HuH-7 (cell line): ENCODE data around the gene TRIM73.
"Not testable (repeated sequence)": the region's sequence is repeated elsewhere in the genome, so short reads cannot be mapped to it uniquely, and the experiment has no call there.

Experiments used
- DNase-seq: peaks from one replicate; pipeline ENCODE4 v3.0.0; 2011; ENCODE audit warnings: low spot score

The TRIM73 gene

DNA sequence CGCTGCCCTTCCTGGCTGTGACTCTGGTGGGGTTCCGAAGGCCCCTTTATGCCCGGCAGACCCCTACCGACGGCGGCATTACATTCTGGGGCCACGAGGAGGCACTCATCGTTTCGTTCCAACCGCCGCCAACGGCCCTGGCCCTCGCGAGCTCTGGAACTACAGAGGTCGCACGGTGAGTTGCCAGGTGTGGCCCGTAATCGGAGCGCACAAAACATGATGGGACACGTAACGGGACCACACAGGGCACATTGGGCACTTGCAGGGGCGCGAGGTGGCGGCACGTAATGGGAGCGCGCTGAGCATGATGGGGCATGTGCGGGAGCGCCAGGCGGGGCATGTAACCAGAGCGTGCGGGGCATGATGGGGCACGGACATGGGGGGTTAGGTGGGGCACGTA is at the start of gene TRIM73:
Gene TRIM73, plus strand, starts transcription at position 301 of the 400 bp plus-strand sequence. CDS start 3,305 bp downstream, outside the sequence.
- DNase-seq: not testable (repeated sequence)

GRCh38 chr7:75358671-75359541 is 36.5 kb upstream of the TRIM73 start:
- DNase-seq: not testable (repeated sequence)

- DNase-seq: not testable (repeated sequence)
Measured at GRCh38 chr7:75359542-75359848, 35.9 kb upstream of the TRIM73 start.

- not testable (repeated sequence) for DNase-seq
Measured at GRCh38 chr7:75364079-75364478, 31.4 kb upstream of the TRIM73 start.

DNA sequence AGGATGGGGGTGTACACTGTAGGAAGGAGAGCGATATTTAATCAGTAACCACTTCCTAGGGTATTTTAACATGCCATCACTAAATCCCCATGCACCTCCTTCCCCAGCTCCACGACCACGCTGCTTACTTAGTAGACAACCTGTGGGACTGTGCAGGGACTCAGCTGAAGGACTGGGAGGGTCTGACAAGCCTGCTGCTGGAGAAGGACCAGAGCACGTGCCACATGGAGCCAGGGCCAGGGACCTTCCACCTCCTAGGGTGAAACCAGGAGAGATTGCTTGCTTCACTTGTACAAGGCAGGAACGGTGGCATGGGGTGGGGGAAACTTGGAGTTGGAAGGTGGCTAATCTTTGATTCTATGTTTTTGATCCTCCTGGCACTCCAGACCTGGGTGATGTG is 28.8 kb upstream of the TRIM73 start:
- not testable (repeated sequence) for DNase-seq

GRCh38 chr7:75367313-75367712 is 28.1 kb upstream of the TRIM73 start:
- DNase-seq: not testable (repeated sequence)

DNA sequence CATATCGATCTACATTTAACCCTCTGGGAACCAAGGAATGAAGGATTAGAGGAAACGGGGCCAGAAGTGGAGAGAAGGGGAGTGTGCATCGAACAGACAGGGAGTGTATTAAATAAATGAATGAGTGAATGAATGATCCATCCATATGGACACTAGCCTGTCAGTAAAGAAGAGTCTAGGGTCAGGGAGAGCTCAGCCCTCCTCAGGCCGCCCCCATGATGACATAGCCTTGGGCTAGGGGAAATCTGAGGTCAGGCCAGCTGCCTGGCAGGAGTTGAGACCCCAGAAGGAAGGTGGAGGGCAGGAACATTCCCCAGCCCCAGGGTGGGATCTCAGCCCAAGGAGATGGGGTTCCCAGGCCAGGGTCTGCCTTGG is 21.3 kb upstream of the TRIM73 start:
- DNase-seq: not testable (repeated sequence)

DNA sequence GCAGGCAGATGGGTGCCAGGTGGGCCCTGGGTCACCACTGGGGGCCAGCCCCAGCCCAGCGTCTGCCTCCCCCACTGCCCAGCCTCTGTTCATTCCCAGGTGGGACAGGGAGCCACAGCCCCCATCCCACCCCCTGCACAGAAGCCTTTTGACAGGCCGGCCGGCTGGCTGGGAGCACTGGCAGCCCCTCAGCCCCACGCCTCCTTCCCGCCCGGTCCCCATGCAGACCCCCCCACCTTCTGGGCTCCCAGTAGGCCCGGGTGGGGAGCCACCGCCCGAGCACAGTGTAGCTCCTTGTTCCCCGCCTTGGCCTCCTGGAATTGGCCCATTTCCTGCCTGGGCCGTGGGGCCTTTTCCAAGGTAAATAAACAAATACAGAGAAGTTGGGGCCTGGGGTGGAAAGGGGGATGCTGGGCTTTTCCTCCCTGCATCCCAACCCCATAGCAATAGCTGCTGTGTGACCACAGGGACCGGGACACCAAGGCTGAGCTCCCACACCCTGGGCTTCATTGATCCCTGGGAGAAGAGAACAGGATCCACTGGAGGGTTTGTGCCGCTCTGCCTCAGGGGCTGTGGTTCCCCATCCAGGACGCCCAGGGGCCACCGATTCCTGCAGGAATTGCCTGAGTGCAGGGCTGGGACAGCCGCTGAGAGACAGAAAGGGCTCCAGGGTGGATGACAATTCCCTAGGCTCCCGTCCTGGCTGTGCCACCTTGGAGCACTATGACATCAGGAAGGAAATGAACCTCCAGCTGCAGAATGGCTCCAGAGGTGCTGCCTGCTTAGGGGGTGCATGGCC is 20.7 kb upstream of the TRIM73 start:
- DNase-seq: not testable (repeated sequence)

GRCh38 chr7:75393194-75393593 is 2.2 kb upstream of the TRIM73 start:
- not testable (repeated sequence) for DNase-seq

- DNase-seq: not testable (repeated sequence)
Measured at GRCh38 chr7:75397865-75398264, 2.4 kb downstream of the TRIM73 start.

- DNase-seq: not testable (repeated sequence)
Measured at GRCh38 chr7:75398771-75399700, 3.6 kb downstream of the TRIM73 start.

DNA sequence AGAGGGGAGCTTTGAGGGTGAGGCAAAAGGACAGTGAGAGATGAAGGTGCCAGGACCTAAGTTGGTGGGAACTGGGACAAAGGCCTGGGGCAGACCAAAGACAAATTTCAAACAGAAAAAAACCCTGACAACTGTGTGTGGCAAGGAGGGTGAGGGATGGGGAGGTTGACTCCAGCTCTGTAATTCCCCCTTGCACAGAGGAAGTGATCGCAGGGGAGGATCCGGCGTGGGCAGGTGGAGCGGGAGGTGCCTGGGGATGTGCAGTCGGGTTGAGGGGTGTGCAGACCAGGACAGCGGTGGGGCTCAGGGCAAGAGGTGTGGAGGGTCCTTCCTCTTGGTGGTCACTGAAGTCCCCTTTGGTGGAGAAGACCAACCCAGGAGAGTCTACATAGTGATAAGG is 5.1 kb downstream of the TRIM73 start:
- not testable (repeated sequence) for DNase-seq

DNA sequence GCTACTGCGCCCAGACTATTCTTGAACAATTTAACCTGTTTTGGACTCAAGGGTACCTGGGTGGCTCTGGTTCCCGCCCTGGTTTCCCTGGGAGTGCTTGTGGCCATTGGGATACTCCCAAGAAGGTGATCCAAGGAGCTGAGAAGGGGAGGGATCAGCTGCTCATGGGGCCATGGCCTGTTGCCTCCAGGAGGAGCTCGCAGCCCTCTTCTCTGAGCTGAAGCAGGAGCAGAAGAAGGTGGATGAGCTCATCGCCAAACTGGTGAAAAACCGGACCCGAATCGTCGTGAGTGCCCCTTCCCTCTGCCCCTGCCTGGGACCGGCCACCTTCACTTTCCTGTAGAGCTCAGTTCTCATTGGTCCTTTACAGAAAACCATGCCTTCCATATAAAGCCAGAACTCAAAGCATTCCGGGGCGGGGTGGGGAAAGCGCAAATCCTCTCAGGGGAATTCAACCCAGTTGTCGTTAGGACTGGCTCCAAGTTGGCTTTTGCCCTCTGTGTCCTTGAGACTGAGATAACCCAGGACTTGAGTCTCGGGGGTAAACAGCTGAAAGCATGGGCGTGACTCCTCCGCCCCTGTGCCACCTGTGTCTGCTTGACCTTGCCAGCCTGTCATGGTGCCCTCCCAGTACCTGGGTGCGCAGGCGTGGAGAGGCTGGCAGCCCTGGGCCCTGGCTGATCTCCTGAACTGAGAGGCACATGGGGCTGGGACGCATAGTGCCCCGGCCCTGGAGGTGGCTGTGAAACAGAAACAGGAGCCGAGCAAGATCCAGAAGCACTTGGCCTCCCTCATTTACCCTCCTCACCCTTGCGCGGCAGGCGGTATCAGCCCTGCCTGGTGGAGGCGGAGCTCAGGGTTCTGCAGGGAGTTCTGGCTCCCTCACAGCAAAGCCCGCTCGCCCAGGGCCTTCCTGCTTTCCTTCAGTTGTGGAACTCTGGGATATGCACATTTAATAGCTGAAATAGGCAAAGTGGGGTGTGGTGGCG is 8.3 kb downstream of the TRIM73 start:
- not testable (repeated sequence) for DNase-seq

DNA sequence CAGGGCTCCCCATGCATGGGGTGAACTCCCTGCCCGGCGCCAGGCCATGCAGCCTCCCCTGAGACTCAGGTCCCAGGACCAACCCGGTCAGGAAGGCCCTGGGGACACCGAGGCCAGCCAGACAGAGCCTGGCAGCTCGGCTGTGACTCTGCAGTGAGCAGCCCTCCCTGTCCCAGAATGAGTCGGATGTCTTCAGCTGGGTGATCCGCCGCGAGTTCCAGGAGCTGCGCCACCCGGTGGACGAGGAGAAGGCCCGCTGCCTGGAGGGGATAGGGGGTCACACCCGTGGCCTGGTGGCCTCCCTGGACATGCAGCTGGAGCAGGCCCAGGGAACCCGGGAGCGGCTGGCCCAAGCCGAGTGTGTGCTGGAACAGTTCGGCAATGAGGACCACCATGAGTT is 9.2 kb downstream of the TRIM73 start:
- DNase-seq: not testable (repeated sequence)

DNA sequence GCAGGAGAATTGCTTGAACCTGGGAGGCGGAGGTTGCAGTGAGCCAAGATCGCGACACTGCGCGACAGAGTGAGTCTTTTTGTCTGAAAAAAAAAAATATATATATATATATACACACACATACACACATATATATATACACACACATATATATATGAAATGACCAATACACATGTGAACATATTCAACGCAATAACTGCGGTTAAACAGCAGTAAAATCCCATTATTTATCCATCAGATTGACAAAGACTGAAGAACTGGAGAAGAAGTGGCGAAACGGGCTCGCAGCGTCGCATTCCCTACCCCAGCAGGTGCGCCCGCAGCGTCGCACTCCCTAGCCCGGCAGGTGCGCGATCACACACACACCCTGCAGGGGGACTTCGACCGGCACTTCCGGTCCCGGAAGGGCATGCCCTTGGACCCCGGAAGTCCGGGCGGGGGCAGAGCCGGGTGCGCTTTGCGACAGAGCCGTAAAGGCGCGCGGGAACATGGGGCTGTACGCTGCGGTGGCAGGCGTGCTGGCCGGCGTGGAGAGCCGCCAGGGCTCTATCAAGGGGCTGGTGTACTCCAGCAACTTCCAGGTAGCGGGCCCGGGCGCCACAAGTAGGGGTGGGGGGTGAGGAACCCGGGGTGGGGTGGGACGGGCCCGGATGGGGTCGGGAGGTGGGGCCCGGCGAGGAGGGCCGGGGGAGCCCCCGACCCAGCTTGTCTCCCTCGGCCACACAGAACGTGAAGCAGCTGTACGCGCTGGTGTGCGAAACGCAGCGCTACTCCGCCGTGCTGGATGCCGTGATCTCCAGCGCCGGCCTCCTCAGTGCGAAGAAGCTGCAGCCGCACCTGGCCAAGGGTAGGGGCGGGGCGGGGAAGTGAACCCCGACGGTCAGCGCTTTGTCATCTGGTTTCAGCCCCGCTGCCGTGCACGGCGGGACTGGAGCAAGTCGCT is 14.7 kb downstream of the TRIM73 start:
- not testable (repeated sequence) for DNase-seq

GRCh38 chr7:75410823-75411173 is 15.4 kb downstream of the TRIM73 start:
- not testable (repeated sequence) for DNase-seq

DNA sequence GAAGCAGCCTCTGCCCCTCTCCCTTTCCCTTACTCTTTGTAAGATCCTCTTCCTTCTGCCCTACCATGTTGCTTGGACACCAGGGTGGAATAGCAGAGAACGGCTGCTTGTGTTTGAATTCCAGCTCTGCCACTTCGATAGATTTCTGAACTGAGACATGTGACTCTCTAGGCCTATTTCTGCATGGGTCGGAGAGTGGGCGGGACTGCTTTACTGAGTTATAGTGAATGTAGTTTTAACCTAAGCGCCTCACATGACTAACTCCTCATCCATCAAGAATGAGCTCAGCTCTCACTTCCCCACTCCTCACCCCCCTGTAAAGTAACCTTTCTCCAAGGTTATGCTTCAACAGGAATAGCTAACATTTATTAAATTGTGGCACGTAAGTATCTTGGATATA is 18.8 kb downstream of the TRIM73 start:
- DNase-seq: not testable (repeated sequence)

GRCh38 chr7:75414708-75415427 is 19.4 kb downstream of the TRIM73 start:
- not testable (repeated sequence) for DNase-seq

- not testable (repeated sequence) for DNase-seq
Measured at GRCh38 chr7:75415428-75415817, 20.0 kb downstream of the TRIM73 start.
